A549 (cell line): ENCODE data around the gene IARS2. TPM values are rescaled to one million over a fixed set of nuclear protein-coding genes. Genes with fewer than 3 reads are reported as not detected.
"Not testable (repeated sequence)": the region's sequence is repeated elsewhere in the genome, so short reads cannot be mapped to it uniquely, and the experiment has no call there.

Experiments
- ATAC-seq, 2 experiments: fragments of 200-7000 bp in 1 of 2; fragments of >200 bp in 1 of 2; cut with Nextera tagmentation in 1 of 2; cut with Tn5 transposase in 1 of 2; 3 replicates each; pipeline versions ENCODE4 v1.8.0 to v1.9.1; 2018 to 2020; ENCODE audit warnings: mild to moderate bottlenecking in 1 of 2, moderate library complexity in 1 of 2
- CTCF ChIA-PET: fragments of 300-600 bp; sonication (Branson Sonifier 250); formaldehyde crosslinking; extraction: SDS; loops from one replicate; lab custom pipeline; 2021; ENCODE audit warnings: antibody characterized with exemption, inconsistent platforms; lab: Yijun Ruan, JAX
- POLR2A ChIA-PET: fragments of 350-600 bp; formaldehyde crosslinking; extraction: SDS; loops from one replicate; lab custom pipeline; 2021; ENCODE audit warnings: antibody characterized with exemption, inconsistent platforms; lab: Yijun Ruan, JAX
- DNase-seq, 2 experiments: peaks; one replicate each; pipeline versions ENCODE4 v3.0.0 to v3.0.0-alpha.2; 2011 to 2016; ENCODE audit warnings: low read depth in 1 of 2, low spot score in 1 of 2
- FAIRE-seq: peaks from 2 replicates; lab custom pipeline; 2011; peaks lifted over from hg19 to GRCh38; lab: Jason Lieb, UNC
- H3K27ac ChIP-seq, 2 experiments: fragments of >200 bp; sonication (Bioruptor Twin); formaldehyde crosslinking; 3 replicates each; pipeline ENCODE4 v1.5.1; 2016 to 2017
- H3K4me1 ChIP-seq: fragments of >200 bp; sonication (Bioruptor Twin); formaldehyde crosslinking; 3 replicates; pipeline ENCODE4 v1.6.1; 2016
- H3K4me2 ChIP-seq: fragments of >200 bp; sonication (Bioruptor Twin); formaldehyde crosslinking; 3 replicates; pipeline ENCODE4 v1.6.1; 2016
- H3K4me3 ChIP-seq: fragments of >200 bp; sonication (Bioruptor Twin); formaldehyde crosslinking; 3 replicates; pipeline ENCODE4 v1.5.1; 2016
- H3K9me3 ChIP-seq: fragments of >200 bp; sonication (Bioruptor Twin); formaldehyde crosslinking; 3 replicates; pipeline ENCODE4 v1.6.1; 2016
- CEBPB ChIP-seq, 2 experiments: fragments of >200 bp in 1 of 2; sonication (Bioruptor Twin) in 1 of 2; formaldehyde crosslinking in 1 of 2; IDR thresholded peaks; 2 replicates each; pipeline ENCODE4 v1.6.1; 2012 to 2016
- CHD4 ChIP-seq: fragments of 200-600 bp; sonication (generic); IDR thresholded peaks from 2 replicates; pipeline ENCODE4 v1.6.1; 2016; ENCODE audit warnings: antibody characterized with exemption, mild to moderate bottlenecking, borderline replicate concordance
- GATA3 ChIP-seq: IDR thresholded peaks from 2 replicates; pipeline ENCODE4 v1.6.1; 2012; ENCODE audit warnings: borderline replicate concordance
- JUN ChIP-seq, 2 experiments: fragments of >200 bp; sonication (Bioruptor Twin); formaldehyde crosslinking; IDR thresholded peaks; 2 replicates in 1 of 2; 3 replicates in 1 of 2; pipeline ENCODE4 v1.6.1; 2016 to 2017
- KDM5A ChIP-seq: fragments of 200-600 bp; sonication (generic); IDR thresholded peaks from 2 replicates; pipeline ENCODE4 v1.6.1; 2016; ENCODE audit warnings: antibody characterized with exemption, mild to moderate bottlenecking
- MAZ ChIP-seq: fragments of 150-350 bp; IDR thresholded peaks from 2 replicates; pipeline ENCODE4 v1.6.1; 2014; ENCODE audit warnings: antibody characterized with exemption, low read depth, low read length, borderline replicate concordance
- MYC ChIP-seq: IDR thresholded peaks from 2 replicates; pipeline ENCODE4 v1.6.1; 2012; ENCODE audit warnings: mild to moderate bottlenecking, inconsistent platforms, low read length, improper control_type of control experiment, borderline replicate concordance
- PHF8 ChIP-seq: fragments of 200-600 bp; sonication (generic); IDR thresholded peaks from 2 replicates; pipeline ENCODE4 v1.6.1; 2016; ENCODE audit warnings: low read depth, mild to moderate bottlenecking, antibody characterized with exemption, moderate library complexity, borderline replicate concordance
- POLR2A ChIP-seq: IDR thresholded peaks from 2 replicates; pipeline ENCODE4 v1.6.1; 2012; ENCODE audit warnings: mild to moderate bottlenecking, low read length
- POLR2AphosphoS2 ChIP-seq: conservative IDR thresholded peaks from 2 replicates; pipeline ENCODE4 v1.6.1; 2012; ENCODE audit warnings: low read length, improper control_type of control experiment, inconsistent platforms
- RARB ChIP-seq: fragments of 250-450 bp; sonication (Bioruptor Pico); IDR thresholded peaks from 2 replicates; pipeline ENCODE4 v1.8.0; 2021; ENCODE audit warnings: mild to moderate bottlenecking, moderate library complexity
- RCOR1 ChIP-seq: fragments of 150-350 bp; IDR thresholded peaks from 2 replicates; pipeline ENCODE4 v1.6.1; 2014; ENCODE audit warnings: antibody characterized with exemption, low read length, low read depth
- RFX5 ChIP-seq: fragments of 450-650 bp; IDR thresholded peaks from 2 replicates; pipeline ENCODE4 v1.7.1; 2014; ENCODE audit warnings: antibody characterized with exemption, mild to moderate bottlenecking, moderate library complexity
- TFCP2L1 ChIP-seq: fragments of 250-450 bp; sonication (Bioruptor Pico); IDR thresholded peaks from 2 replicates; pipeline ENCODE4 v1.5.0; 2021; ENCODE audit warnings: mild to moderate bottlenecking
- ZNF302 ChIP-seq: fragments of 250-450 bp; sonication (Bioruptor Pico); IDR thresholded peaks from 2 replicates; pipeline ENCODE4 v1.9.0; 2021; ENCODE audit warnings: inconsistent platforms, mild to moderate bottlenecking, moderate library complexity
- WGBS: methylation state at CpG from one replicate; pipeline ENCODE4 v1.1.6; 2017; ENCODE audit errors: missing lambda C conversion rate; 5-methylcytosine and 5-hydroxymethylcytosine counted together
- polyA plus RNA-seq, 4 experiments: library from polyadenylated mRNA; depleted of rRNA in 3 of 4; stranded (reverse); fragments of >200 nt; fragmentation: RNase III in 1 of 4; extraction: RNeasy Plus Mini Kit Qiagen cat#74134 plus additional on column Dnase treatment in 1 of 4; gene quantifications; 2 replicates in 3 of 4; 3 replicates in 1 of 4; pipeline ENCODE4 v1.2.3, GENCODE V29; 2011 to 2017
- TF ChIP-seq, protein P1 (sequence below): IDR thresholded peaks from 2 replicates; pipeline ENCODE4 v1.6.1; 2012
- TF ChIP-seq, protein P2 (sequence below): fragments of >200 bp; sonication (Bioruptor Twin); formaldehyde crosslinking; IDR thresholded peaks from 3 replicates; pipeline ENCODE4 v1.6.1; 2016
- TF ChIP-seq, protein P3 (sequence below): IDR thresholded peaks from 2 replicates; pipeline ENCODE4 v1.6.1; 2012
- TF ChIP-seq, protein P4 (sequence below): fragments of 450-650 bp; IDR thresholded peaks from 2 replicates; pipeline ENCODE4 v1.6.1; 2014; ENCODE audit warnings: antibody characterized with exemption
- TF ChIP-seq, protein P5 (sequence below): IDR thresholded peaks from 2 replicates; pipeline ENCODE4 v1.6.1; 2012; ENCODE audit warnings: low read depth, borderline replicate concordance

The IARS2 gene
- polyA plus RNA-seq, 2 of the 4 experiments (the other 2 are of a cell fraction): 66.7 to 115 TPM

DNA sequence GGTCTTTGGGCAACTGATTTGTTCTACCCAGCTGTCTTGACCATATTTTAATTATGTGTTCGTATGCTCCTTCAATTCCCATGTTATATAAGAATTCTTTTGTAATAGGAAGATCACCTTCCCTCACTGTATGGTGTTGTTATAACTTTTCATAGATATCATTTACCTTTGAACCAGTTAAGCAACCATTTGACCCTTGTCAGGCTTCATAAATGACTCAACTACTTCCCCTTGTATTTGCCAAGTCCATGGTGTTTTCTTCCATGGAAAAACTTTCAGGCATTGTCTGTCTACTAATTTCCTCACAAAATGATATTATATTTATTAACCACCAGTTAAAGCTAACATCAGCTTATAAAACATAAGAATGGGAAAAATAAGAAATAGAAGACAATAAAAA, 9.5 kb upstream of the IARS2 start:
- ChIA-PET POLR2A (no interaction called here), CTCF (interaction anchor here (0.7 to 1.0 kb wide), 2 partner anchors 19 to 94 kb away, joined by 3 read pairs; no protein-coding TSS in a partner anchor)
- WGBS: 86% methylated on average over 1 of the region's 1 CpG
- Histone ChIP-seq H3K4me1 (no peaks in the 10 kb centered on the region), H3K4me2 (no peak overlapping the region), H3K9me3 (no peaks in the 10 kb centered on the region), H3K4me3 (no peak overlapping the region), H3K27ac (no peak overlapping the region)
- DNase-seq: no peak
- FAIRE-seq: no peak
- ATAC-seq: no peak
- TF ChIP-seq, protein P1, sequence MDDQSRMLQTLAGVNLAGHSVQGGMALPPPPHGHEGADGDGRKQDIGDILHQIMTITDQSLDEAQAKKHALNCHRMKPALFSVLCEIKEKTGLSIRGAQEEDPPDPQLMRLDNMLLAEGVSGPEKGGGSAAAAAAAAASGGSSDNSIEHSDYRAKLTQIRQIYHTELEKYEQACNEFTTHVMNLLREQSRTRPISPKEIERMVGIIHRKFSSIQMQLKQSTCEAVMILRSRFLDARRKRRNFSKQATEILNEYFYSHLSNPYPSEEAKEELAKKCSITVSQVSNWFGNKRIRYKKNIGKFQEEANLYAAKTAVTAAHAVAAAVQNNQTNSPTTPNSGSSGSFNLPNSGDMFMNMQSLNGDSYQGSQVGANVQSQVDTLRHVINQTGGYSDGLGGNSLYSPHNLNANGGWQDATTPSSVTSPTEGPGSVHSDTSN: no peak
- TF ChIP-seq, protein P2, sequence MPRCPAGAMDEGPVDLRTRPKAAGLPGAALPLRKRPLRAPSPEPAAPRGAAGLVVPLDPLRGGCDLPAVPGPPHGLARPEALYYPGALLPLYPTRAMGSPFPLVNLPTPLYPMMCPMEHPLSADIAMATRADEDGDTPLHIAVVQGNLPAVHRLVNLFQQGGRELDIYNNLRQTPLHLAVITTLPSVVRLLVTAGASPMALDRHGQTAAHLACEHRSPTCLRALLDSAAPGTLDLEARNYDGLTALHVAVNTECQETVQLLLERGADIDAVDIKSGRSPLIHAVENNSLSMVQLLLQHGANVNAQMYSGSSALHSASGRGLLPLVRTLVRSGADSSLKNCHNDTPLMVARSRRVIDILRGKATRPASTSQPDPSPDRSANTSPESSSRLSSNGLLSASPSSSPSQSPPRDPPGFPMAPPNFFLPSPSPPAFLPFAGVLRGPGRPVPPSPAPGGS: no peak
- TF ChIP-seq KDM5A (no peak), POLR2AphosphoS2 (no peak), JUN (IDR thresholded peaks at IDR 0.05) (no peak)

DNA sequence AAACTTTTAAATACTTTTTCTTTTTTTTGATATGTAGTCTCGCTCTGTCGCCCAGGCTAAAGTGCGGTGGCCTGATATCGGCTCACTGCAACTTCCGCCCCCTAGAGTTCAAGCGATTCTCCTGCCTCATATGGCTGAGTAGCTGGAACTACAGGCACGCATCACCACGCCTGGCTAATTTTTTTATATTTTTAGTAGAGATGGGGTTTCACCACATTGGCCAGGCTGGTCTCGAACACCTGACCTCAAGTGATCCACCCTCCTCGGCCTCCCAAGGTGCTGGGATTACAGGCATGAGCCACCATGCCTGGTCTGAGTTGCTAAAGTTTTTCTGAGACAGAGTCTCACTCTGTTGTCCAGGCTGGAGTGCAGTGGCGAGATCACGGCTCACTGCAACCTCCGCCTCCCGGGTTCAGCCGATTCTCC, 7.7 kb upstream of the IARS2 start:
- ATAC-seq, H3K4me1 ChIP-seq, H3K27ac ChIP-seq, H3K9me3 ChIP-seq, FAIRE-seq, H3K4me2 ChIP-seq, POLR2A ChIA-PET, H3K4me3 ChIP-seq, CTCF ChIA-PET: not testable (repeated sequence)
- 84% methylated on average over 15 of the region's 15 CpGs for WGBS
- DNase-seq: peak in 1 of 2 experiments; percentile 41

DNA sequence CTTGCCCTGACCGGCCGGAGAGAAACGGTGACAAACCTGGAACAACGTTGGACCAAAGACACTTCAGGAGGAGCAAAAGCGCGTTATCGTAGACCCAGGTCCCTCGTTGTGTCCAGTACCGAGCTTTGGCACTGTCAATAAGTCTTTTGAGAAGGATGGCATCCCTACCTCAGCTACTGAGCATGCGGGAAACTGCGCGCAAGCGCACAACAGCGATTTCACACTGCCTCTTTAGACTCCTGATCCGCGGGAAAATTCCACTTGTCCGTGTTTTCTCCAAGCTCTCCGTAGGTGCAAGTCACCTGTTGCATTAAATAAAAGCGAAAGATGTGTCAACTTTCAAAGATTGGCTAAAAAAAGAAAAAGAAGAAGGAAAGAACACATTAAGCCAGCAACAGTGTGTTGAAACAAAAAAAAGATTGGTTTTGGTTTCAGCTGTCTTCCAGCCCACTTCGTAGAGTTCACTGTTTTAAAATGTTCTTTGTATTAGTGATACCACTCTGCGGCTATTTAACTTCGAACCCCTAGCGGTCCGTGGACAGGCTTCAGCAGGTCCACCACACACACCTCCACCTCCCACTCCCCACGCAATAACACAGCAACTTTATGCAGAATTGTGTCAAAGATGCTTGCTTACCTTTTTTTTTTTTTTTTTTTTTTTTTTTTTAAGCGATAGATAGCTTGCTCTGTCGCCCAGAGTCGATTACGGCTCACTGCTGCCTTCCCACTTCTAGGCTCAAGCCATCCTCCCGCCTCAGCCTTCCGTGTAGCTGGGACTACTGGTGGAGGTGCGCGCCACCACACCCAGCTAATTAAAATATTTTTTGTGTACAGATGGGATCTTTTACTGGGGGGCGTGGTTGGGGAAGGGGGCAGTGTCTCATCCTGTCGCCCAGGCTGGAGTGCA, 4.0 kb upstream of the IARS2 start, which contains the start of gene BPNT1:
Gene BPNT1 (minus strand): TSS at position 139 of the 907 bp plus-strand sequence. CDS start 9,942 bp downstream, outside the sequence.
- Histone ChIP-seq H3K4me1 (peaks cover 6% of the 10 kb centered on the region; the same call in 2 of the 3 replicates), H3K4me3 (peak within 1 kb of the TSS; percentile 64), H3K27ac (peak within 1 kb of the TSS; percentile 69 to 78), H3K9me3 (no peaks in the 10 kb centered on the region), H3K4me2 (peak within 1 kb of the TSS; percentile 82)
- ChIA-PET POLR2A (interaction anchor here (0.6 to 1.2 kb wide), 2 partner anchors 12 to 48 kb away, joined by 4 to 7 read pairs; no protein-coding TSS in a partner anchor), CTCF (interaction anchor here (0.6 to 1.3 kb wide), 5 partner anchors 16 to 958 kb away, joined by 3 to 4 read pairs (median 3); no protein-coding TSS in a partner anchor)
- no peak for TF ChIP-seq TFCP2L1 (CRISPR knock-in tag)
- TF ChIP-seq, protein P3, sequence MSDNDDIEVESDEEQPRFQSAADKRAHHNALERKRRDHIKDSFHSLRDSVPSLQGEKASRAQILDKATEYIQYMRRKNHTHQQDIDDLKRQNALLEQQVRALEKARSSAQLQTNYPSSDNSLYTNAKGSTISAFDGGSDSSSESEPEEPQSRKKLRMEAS: peak; percentile 67
- peak; percentile 7; the same call in 1 of the 2 replicates for TF ChIP-seq GATA3
- TF ChIP-seq, protein P4, sequence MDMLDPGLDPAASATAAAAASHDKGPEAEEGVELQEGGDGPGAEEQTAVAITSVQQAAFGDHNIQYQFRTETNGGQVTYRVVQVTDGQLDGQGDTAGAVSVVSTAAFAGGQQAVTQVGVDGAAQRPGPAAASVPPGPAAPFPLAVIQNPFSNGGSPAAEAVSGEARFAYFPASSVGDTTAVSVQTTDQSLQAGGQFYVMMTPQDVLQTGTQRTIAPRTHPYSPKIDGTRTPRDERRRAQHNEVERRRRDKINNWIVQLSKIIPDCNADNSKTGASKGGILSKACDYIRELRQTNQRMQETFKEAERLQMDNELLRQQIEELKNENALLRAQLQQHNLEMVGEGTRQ: peak; percentile 67
- TF ChIP-seq POLR2A: peak; percentile 67
- no peak for TF ChIP-seq ZNF302
- TF ChIP-seq RCOR1: no peak
- TF ChIP-seq JUN (IDR thresholded peaks at IDR 0.05): peak; percentile 28 to 50; a peak in 1 of 5 replicates
- peak in 1 of 2 experiments; percentile 6; a peak in 1 of 4 replicates for TF ChIP-seq CEBPB (IDR thresholded peaks at IDR 0.05)
- peak; percentile 74; the same call in 1 of the 2 replicates for TF ChIP-seq RFX5
- TF ChIP-seq CHD4: no peak
- TF ChIP-seq MAZ: no peak
- peak; percentile 30; the same call in 1 of the 2 replicates for TF ChIP-seq PHF8
- TF ChIP-seq MYC: peak; percentile 48; the same call in 1 of the 2 replicates
- TF ChIP-seq RARB (CRISPR knock-in tag): no peak
- TF ChIP-seq, protein P5, sequence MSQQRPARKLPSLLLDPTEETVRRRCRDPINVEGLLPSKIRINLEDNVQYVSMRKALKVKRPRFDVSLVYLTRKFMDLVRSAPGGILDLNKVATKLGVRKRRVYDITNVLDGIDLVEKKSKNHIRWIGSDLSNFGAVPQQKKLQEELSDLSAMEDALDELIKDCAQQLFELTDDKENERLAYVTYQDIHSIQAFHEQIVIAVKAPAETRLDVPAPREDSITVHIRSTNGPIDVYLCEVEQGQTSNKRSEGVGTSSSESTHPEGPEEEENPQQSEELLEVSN: peak; percentile 44; the same call in 1 of the 2 replicates
- TF ChIP-seq, all 56 proteins: peak for 10
- ATAC-seq: peak; percentile 79 to 87
- DNase-seq: peak; percentile 95 to 96
- peak; percentile 68 for FAIRE-seq
- 1% methylated on average over 35 of the region's 35 CpGs for WGBS
